Mesenchymal stem cell (in vitro differentiated cells and primary cell): ENCODE results near the gene APBB1.
A peak's percentile ranks its signal among the peaks of the same experiment; 100 is the strongest.

Source experiments
- DNase-seq: peaks from one replicate; pipeline ENCODE4 v3.0.0-alpha.2; 2013
- H2AFZ ChIP-seq: one replicate; pipeline ENCODE4 v1.6.1; 2013; ENCODE audit warnings: low read depth, mild to moderate bottlenecking, control low read depth, inconsistent platforms, low read length, moderate library complexity
- H2AK5ac ChIP-seq: 2 replicates; pipeline ENCODE4 v1.6.1; 2013; ENCODE audit warnings: low read length, moderate library complexity, mild to moderate bottlenecking, inconsistent platforms; ENCODE audit not compliant: severe bottlenecking
- H2BK120ac ChIP-seq: one replicate; pipeline ENCODE4 v1.6.1; 2013; ENCODE audit warnings: low read depth, mild to moderate bottlenecking, inconsistent platforms, low read length, moderate library complexity
- H2BK12ac ChIP-seq, 2 experiments: one replicate each; pipeline ENCODE4 v1.6.1; 2013; ENCODE audit warnings: inconsistent platforms in 2 of 2, low read length in 2 of 2, mild to moderate bottlenecking in 2 of 2, moderate library complexity in 2 of 2, control low read depth in 1 of 2
- H2BK15ac ChIP-seq: one replicate; pipeline ENCODE4 v1.6.1; 2013; ENCODE audit warnings: mild to moderate bottlenecking, low read depth, inconsistent platforms; ENCODE audit not compliant: poor library complexity, severe bottlenecking
- H2BK5ac ChIP-seq: 2 replicates; pipeline ENCODE4 v1.6.1; 2013; ENCODE audit warnings: low read depth, mild to moderate bottlenecking, low read length, control low read depth, inconsistent platforms; ENCODE audit not compliant: poor library complexity, severe bottlenecking
- H3K14ac ChIP-seq, 2 experiments: one replicate each; pipeline ENCODE4 v1.6.1; 2013; ENCODE audit warnings: inconsistent platforms in 2 of 2, low read length in 2 of 2, control low read depth in 1 of 2, mild to moderate bottlenecking in 1 of 2, moderate library complexity in 1 of 2
- H3K18ac ChIP-seq, 2 experiments: one replicate each; pipeline ENCODE4 v1.6.1; 2013; ENCODE audit warnings: inconsistent platforms in 2 of 2, low read length in 2 of 2, control low read depth in 1 of 2, low read depth in 1 of 2, mild to moderate bottlenecking in 1 of 2
- H3K23ac ChIP-seq, 2 experiments: one replicate each; pipeline ENCODE4 v1.6.1; 2013; ENCODE audit warnings: inconsistent platforms in 2 of 2, low read length in 2 of 2, mild to moderate bottlenecking in 2 of 2, moderate library complexity in 2 of 2, control low read depth in 1 of 2
- H3K27ac ChIP-seq: 2 replicates; pipeline ENCODE4 v1.5.1; 2013; ENCODE audit warnings: mild to moderate bottlenecking, moderate library complexity, low read length, control low read depth, inconsistent platforms; ENCODE audit not compliant: poor library complexity, severe bottlenecking
- H3K27me3 ChIP-seq, 2 experiments: 2 replicates each; pipeline versions ENCODE4 v1.6.1 to v1.7.0; 2013; ENCODE audit warnings: low read length in 2 of 2, mild to moderate bottlenecking in 2 of 2, moderate library complexity in 2 of 2, control low read depth in 1 of 2, inconsistent platforms in 1 of 2; ENCODE audit not compliant: control insufficient read depth in 1 of 2, insufficient read depth in 1 of 2
- H3K36me3 ChIP-seq, 2 experiments: 2 replicates each; pipeline versions ENCODE4 v1.6.1 to v1.7.0; 2013; ENCODE audit warnings: low read length in 2 of 2, control low read depth in 1 of 2, inconsistent platforms in 1 of 2, low read depth in 1 of 2, mild to moderate bottlenecking in 1 of 2; ENCODE audit not compliant: insufficient read depth in 2 of 2, control insufficient read depth in 1 of 2
- H3K4ac ChIP-seq, 2 experiments: one replicate each; pipeline ENCODE4 v1.6.1; 2013; ENCODE audit warnings: inconsistent platforms in 2 of 2, low read length in 2 of 2, mild to moderate bottlenecking in 2 of 2, moderate library complexity in 2 of 2, control low read depth in 1 of 2, low read depth in 1 of 2
- H3K4me1 ChIP-seq: 2 replicates; pipeline ENCODE4 v1.6.1; 2013; ENCODE audit warnings: low read depth, low read length, control low read depth; ENCODE audit not compliant: control insufficient read depth, insufficient read depth
- H3K4me2 ChIP-seq: 2 replicates; pipeline ENCODE4 v1.6.1; 2013; ENCODE audit warnings: low read length, mild to moderate bottlenecking, inconsistent platforms; ENCODE audit not compliant: poor library complexity, severe bottlenecking
- H3K4me3 ChIP-seq, 2 experiments: 2 replicates each; pipeline versions ENCODE4 v1.5.1 to v1.7.0; 2013; ENCODE audit warnings: low read length in 2 of 2, mild to moderate bottlenecking in 2 of 2, control low read depth in 1 of 2, low read depth in 1 of 2; ENCODE audit not compliant: insufficient read depth in 1 of 2
- H3K79me1 ChIP-seq: replicated peaks from 2 replicates; pipeline ENCODE4 v1.6.1; 2013; ENCODE audit warnings: mild to moderate bottlenecking, control low read depth, low read length, inconsistent platforms; ENCODE audit not compliant: poor library complexity, severe bottlenecking
- H3K9ac ChIP-seq: 2 replicates; pipeline ENCODE4 v1.7.0; 2013; ENCODE audit warnings: mild to moderate bottlenecking, low read length, moderate library complexity
- H3K9me3 ChIP-seq: 2 replicates; pipeline ENCODE4 v1.7.0; 2013; ENCODE audit warnings: mild to moderate bottlenecking, low read length; ENCODE audit not compliant: control insufficient read depth
- H4K8ac ChIP-seq: one replicate; pipeline ENCODE4 v1.6.1; 2013; ENCODE audit warnings: inconsistent platforms, mild to moderate bottlenecking, low read length, moderate library complexity
- H4K91ac ChIP-seq: one replicate; pipeline ENCODE4 v1.6.1; 2013; ENCODE audit warnings: mild to moderate bottlenecking, low read length, inconsistent platforms
- WGBS: methylation state at CpG from one replicate; pipeline ENCODE4 v1.1.7; 2013; ENCODE audit warnings: mixed read lengths; 5-methylcytosine and 5-hydroxymethylcytosine counted together

The APBB1 gene

DNA sequence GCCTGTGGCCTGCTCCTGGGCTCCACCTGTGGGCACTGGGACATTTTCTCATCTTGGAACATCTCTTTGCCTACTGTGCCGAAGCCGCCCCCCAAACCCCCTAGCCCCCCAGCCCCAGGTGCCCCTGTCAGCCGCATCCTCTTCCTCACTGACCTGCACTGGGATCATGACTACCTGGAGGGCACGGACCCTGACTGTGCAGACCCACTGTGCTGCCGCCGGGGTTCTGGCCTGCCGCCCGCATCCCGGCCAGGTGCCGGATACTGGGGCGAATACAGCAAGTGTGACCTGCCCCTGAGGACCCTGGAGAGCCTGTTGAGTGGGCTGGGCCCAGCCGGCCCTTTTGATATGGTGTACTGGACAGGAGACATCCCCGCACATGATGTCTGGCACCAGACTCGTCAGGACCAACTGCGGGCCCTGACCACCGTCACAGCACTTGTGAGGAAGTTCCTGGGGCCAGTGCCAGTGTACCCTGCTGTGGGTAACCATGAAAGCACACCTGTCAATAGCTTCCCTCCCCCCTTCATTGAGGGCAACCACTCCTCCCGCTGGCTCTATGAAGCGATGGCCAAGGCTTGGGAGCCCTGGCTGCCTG, 27.3 kb downstream of the APBB1 start:
- WGBS, result 98% methylated on average over 18 of the region's 18 CpGs
- peak overlapping the region; percentile 92 for H3K9ac ChIP-seq
- no peak overlapping the region for H3K27ac ChIP-seq
- peaks cover 34 to 37% of the 10 kb centered on the region in 2 experiments for H3K36me3 ChIP-seq
- H3K4me1 ChIP-seq, result peaks cover 15% of the 10 kb centered on the region
- no peak overlapping the region for H2AK5ac ChIP-seq
- peak overlapping the region in 1 of 2 experiments; percentile 98 for H3K4me3 ChIP-seq
- H2BK12ac ChIP-seq, result peak overlapping the region in 1 of 2 experiments; percentile 7
- no peak overlapping the region for H2BK120ac ChIP-seq
- H3K18ac ChIP-seq, result no peak overlapping the region
- H3K27me3 ChIP-seq, result no peaks in the 10 kb centered on the region
- H3K9me3 ChIP-seq, result no peaks in the 10 kb centered on the region
- no peak overlapping the region for H3K14ac ChIP-seq
- no peak overlapping the region for H3K4me2 ChIP-seq
- DNase-seq, result no peak
- H3K4ac ChIP-seq, result no peak overlapping the region
- H2AFZ ChIP-seq, result no peak overlapping the region
- no peak overlapping the region for H4K8ac ChIP-seq
- no peak overlapping the region for H2BK5ac ChIP-seq
- peaks cover 12% of the 10 kb centered on the region for H3K79me1 ChIP-seq
- no peak overlapping the region for H3K23ac ChIP-seq
- peak overlapping the region; percentile 64 for H4K91ac ChIP-seq
- peak overlapping the region; percentile 20 for H2BK15ac ChIP-seq

GRCh38 chr11:6390718-6391469, 28.0 kb downstream of the APBB1 start:
- Histone ChIP-seq H2BK120ac (no peak overlapping the region), H2BK5ac (no peak overlapping the region), H4K91ac (peak overlapping the region; percentile 64), H3K4ac (peak overlapping the region in 1 of 2 experiments; percentile 33), H2AFZ (peak overlapping the region; percentile 67), H3K18ac (peak overlapping the region; percentile 86 to 93), H2AK5ac (no peak overlapping the region), H3K4me1 (peaks cover 15% of the 10 kb centered on the region), H3K9ac (peak overlapping the region; percentile 92), H3K36me3 (peaks cover 32 to 35% of the 10 kb centered on the region in 2 experiments), H3K4me3 (peak overlapping the region; percentile 73 to 98), H3K14ac (peak overlapping the region in 1 of 2 experiments; percentile 78), H2BK12ac (peak overlapping the region; percentile 7 to 65), H3K27ac (no peak overlapping the region), H3K27me3 (no peaks in the 10 kb centered on the region), H3K9me3 (no peaks in the 10 kb centered on the region), H3K79me1 (peaks cover 12% of the 10 kb centered on the region), H3K4me2 (peak overlapping the region; percentile 87), H3K23ac (peak overlapping the region in 1 of 2 experiments; percentile 36), H4K8ac (no peak overlapping the region), H2BK15ac (peak overlapping the region; percentile 85)
- 52% methylated on average over 18 of the region's 19 CpGs for WGBS
- DNase-seq, result no peak

GRCh38 chr11:6389905-6390717, 28.8 kb downstream of the APBB1 start, which contains the start of gene SMPD1:
Gene SMPD1 (plus strand): TSS chr11:6390474. CDS start chr11:6390599, 125 bp downstream.
- Histone ChIP-seq H3K4ac (peak within 1 kb of the TSS; percentile 66 to 90), H3K14ac (peak within 1 kb of the TSS in 1 of 2 experiments; percentile 78), H3K79me1 (peaks cover 12% of the 10 kb centered on the region), H2BK12ac (peak within 1 kb of the TSS; percentile 33 to 90), H3K9ac (peak within 1 kb of the TSS; percentile 92), H2AK5ac (peak within 1 kb of the TSS; percentile 70), H2BK15ac (peak within 1 kb of the TSS; percentile 85), H3K27me3 (no peaks in the 10 kb centered on the region), H2BK120ac (no peak within 1 kb of the TSS), H2BK5ac (peak within 1 kb of the TSS; percentile 69), H4K91ac (peak within 1 kb of the TSS; percentile 65), H3K27ac (peak within 1 kb of the TSS; percentile 82), H3K4me3 (peak within 1 kb of the TSS; percentile 73 to 98), H3K18ac (peak within 1 kb of the TSS; percentile 86 to 93), H3K23ac (peak within 1 kb of the TSS in 1 of 2 experiments; percentile 36), H3K4me2 (peak within 1 kb of the TSS; percentile 87), H3K9me3 (no peaks in the 10 kb centered on the region), H4K8ac (peak within 1 kb of the TSS; percentile 73), H3K4me1 (peaks cover 15% of the 10 kb centered on the region), H2AFZ (peak within 1 kb of the TSS; percentile 81), H3K36me3 (peaks cover 24 to 27% of the 10 kb centered on the region in 2 experiments)
- WGBS, result 0% methylated on average over 57 of the region's 63 CpGs
- DNase-seq, result peak; percentile 88
